ENCODE measurements around the gene TCP10L. TPM values are rescaled to one million over a fixed set of nuclear protein-coding genes. Genes with fewer than 3 reads are reported as not detected.
"Not testable (repeated sequence)": the region's sequence is repeated elsewhere in the genome, so short reads cannot be mapped to it uniquely, and the experiment has no call there.

Gene TCP10L
- total and polyA plus RNA-seq, 10 of the 15 experiments (the other 5 are each of a cell fraction or from before 2014, with no cell fraction given): 0.11 to 0.45 (median 0.19) TPM; not detected in 3

DNA sequence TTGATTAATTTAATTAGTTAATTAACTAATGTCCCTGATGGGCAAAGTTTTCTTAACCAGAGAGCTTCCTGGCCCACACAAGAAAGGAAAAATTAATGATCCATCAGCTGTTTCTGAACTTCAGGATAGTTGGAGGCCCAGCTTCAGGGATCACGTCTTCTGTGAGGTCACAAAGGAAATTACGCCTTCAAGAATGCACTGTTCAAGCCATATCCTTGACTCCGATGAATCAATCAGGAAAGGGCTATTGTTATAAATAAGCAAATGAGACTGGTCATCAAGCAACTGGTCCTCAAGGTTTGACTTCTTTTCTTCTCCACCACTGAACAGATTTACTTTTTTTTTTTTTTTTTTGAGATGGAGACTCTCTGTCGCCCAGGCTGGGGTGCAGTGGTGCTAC, 40.6 kb downstream of the TCP10L start (continued):
- TF ChIP-seq ELK1 (IDR thresholded peaks at IDR 0.05; ENCODE audit: low read depth, low read length): no peak
- no peak for TF ChIP-seq RAD51 (IDR thresholded peaks at IDR 0.05)
- TF ChIP-seq RAD21 (IDR thresholded peaks at IDR 0.05; ENCODE audit: insufficient read depth, low read depth, low read length): no peak

GRCh38 chr21:32543975-32544374, 41.3 kb downstream of the TCP10L start:
- no peak for TF ChIP-seq EGR1 (IDR thresholded peaks at IDR 0.05; ENCODE audit: borderline replicate concordance in 1 of 2, low read depth in 2 of 2, low read length in 2 of 2)
- no peak for TF ChIP-seq BCLAF1 (IDR thresholded peaks at IDR 0.05)
- no peak for TF ChIP-seq SREBF1 (IDR thresholded peaks at IDR 0.05; ENCODE audit: low read length)
- no peak for TF ChIP-seq KAT2A (conservative IDR thresholded peaks at IDR 0.05; ENCODE audit: control insufficient read depth, low read depth, low read length)
- TF ChIP-seq SUZ12 (IDR thresholded peaks at IDR 0.05; ENCODE audit: unreplicated experiment): no peak
- no peak for TF ChIP-seq SP1 (IDR thresholded peaks at IDR 0.05; ENCODE audit: low read depth, low read length)
- DNase-seq (ENCODE audit: low read depth, low spot score): no peak

GRCh38 chr21:32543056-32543455, 42.3 kb downstream of the TCP10L start:
- H3K36me3 ChIP-seq (ENCODE audit: control insufficient read depth in 2 of 2, insufficient read depth in 2 of 2, low read length in 1 of 2); FAIRE-seq; ATAC-seq; H2AFZ ChIP-seq (ENCODE audit: control insufficient read depth, low read depth, low read length); H3K9ac ChIP-seq (ENCODE audit: control insufficient read depth, insufficient read depth, low read length); H3K4me2 ChIP-seq (ENCODE audit: control insufficient read depth, insufficient read depth); RAD21 ChIA-PET (ENCODE audit: unreplicated experiment); H3K27ac ChIP-seq (ENCODE audit: control insufficient read depth, insufficient read depth); in situ Hi-C loops (cut with MboI); POLR2A ChIA-PET; DNase-seq (ENCODE audit: low read depth, low spot score); H3K27me3 ChIP-seq (replicated peaks in 1 of 2; ENCODE audit: control insufficient read depth in 2 of 2, insufficient read depth in 2 of 2, low read length in 1 of 2); H3K4me1 ChIP-seq (ENCODE audit: control insufficient read depth, insufficient read depth, low read length); H3K79me2 ChIP-seq (ENCODE audit: control insufficient read depth, insufficient read depth, low read length); H3K4me3 ChIP-seq; CTCF ChIA-PET; H3K9me3 ChIP-seq (replicated peaks; ENCODE audit: control insufficient read depth, insufficient read depth, low read length); BruUV-seq (replicated peaks); H4K20me1 ChIP-seq (ENCODE audit: control insufficient read depth, insufficient read depth); SMC1A ChIA-PET (ENCODE audit: uncharacterized antibody, unreplicated experiment); intact Hi-C loops (cut with micrococcal nuclease; ENCODE audit: unreplicated experiment): not testable (repeated sequence)
- no CpG with 5 or more reads among the region's 2 CpGs for WGBS (ENCODE audit: insufficient coverage, insufficient replicate concordance, low lambda C conversion rate, missing lambda C conversion rate)

More at GRCh38 chr21:32543975-32544374, 41.3 kb downstream of the TCP10L start:
- peaks cover 0 to 2% of the 10 kb centered on the region in 2 experiments; a peak in 3 of 4 replicates for H3K27me3 ChIP-seq (replicated peaks in 1 of 2; ENCODE audit: control insufficient read depth in 2 of 2, insufficient read depth in 2 of 2, low read length in 1 of 2)
- ATAC-seq: no peak
- ChIA-PET RAD21 (ENCODE audit: unreplicated experiment) (no interaction called here), CTCF (interaction anchor here (0.6 kb wide), 1 partner anchor 180 kb away, joined by 4 read pairs; no protein-coding TSS in a partner anchor), SMC1A (ENCODE audit: uncharacterized antibody, unreplicated experiment) (interaction anchor here (0.5 kb wide), 1 partner anchor 564 kb away, joined by 4 read pairs; no protein-coding TSS in a partner anchor), POLR2A (no interaction called here)
- intact Hi-C loops (cut with micrococcal nuclease; ENCODE audit: unreplicated experiment) (no loop called here), in situ Hi-C loops (cut with MboI) (no loop called here)
- H3K36me3 ChIP-seq (ENCODE audit: control insufficient read depth in 2 of 2, insufficient read depth in 2 of 2, low read length in 1 of 2): no peaks in the 10 kb centered on the region
- H3K4me1 ChIP-seq (ENCODE audit: control insufficient read depth, insufficient read depth, low read length): no peaks in the 10 kb centered on the region
- H3K9me3 ChIP-seq (replicated peaks; ENCODE audit: control insufficient read depth, insufficient read depth, low read length): no peaks in the 10 kb centered on the region
- H3K4me2 ChIP-seq (ENCODE audit: control insufficient read depth, insufficient read depth): no peak overlapping the region
- H3K79me2 ChIP-seq (ENCODE audit: control insufficient read depth, insufficient read depth, low read length): no peaks in the 10 kb centered on the region
- no TSS peak for BruUV-seq (replicated peaks)
- FAIRE-seq: no peak
- no peak overlapping the region for H3K9ac ChIP-seq (ENCODE audit: control insufficient read depth, insufficient read depth, low read length)
- no peak overlapping the region for H3K27ac ChIP-seq (ENCODE audit: control insufficient read depth, insufficient read depth)
- H3K4me3 ChIP-seq: no peak overlapping the region
- H4K20me1 ChIP-seq (ENCODE audit: control insufficient read depth, insufficient read depth): no peaks in the 10 kb centered on the region
- H2AFZ ChIP-seq (ENCODE audit: control insufficient read depth, low read depth, low read length): no peak overlapping the region
- 91% methylated on average over 3 of the region's 3 CpGs for WGBS (ENCODE audit: insufficient coverage, insufficient replicate concordance, low lambda C conversion rate, missing lambda C conversion rate)
